Measurements from ENCODE around the gene LILRA5.

- TF ChIP-seq CTCF (IDR thresholded peaks at IDR 0.05) (no peak), FOXJ3 (CRISPR knock-in tag; IDR thresholded peaks at IDR 0.05; ENCODE audit: borderline replicate concordance) (no peak), MAX (CRISPR knock-in tag; IDR thresholded peaks at IDR 0.05) (no peak), ZNF281 (CRISPR knock-in tag; IDR thresholded peaks at IDR 0.05) (no peak)
- TF ChIP-seq, protein P1, sequence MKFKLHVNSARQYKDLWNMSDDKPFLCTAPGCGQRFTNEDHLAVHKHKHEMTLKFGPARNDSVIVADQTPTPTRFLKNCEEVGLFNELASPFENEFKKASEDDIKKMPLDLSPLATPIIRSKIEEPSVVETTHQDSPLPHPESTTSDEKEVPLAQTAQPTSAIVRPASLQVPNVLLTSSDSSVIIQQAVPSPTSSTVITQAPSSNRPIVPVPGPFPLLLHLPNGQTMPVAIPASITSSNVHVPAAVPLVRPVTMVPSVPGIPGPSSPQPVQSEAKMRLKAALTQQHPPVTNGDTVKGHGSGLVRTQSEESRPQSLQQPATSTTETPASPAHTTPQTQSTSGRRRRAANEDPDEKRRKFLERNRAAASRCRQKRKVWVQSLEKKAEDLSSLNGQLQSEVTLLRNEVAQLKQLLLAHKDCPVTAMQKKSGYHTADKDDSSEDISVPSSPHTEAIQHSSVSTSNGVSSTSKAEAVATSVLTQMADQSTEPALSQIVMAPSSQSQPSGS (CRISPR knock-in tag; IDR thresholded peaks at IDR 0.05; ENCODE audit: borderline replicate concordance, low read depth): no peak
- TF ChIP-seq, protein P2, sequence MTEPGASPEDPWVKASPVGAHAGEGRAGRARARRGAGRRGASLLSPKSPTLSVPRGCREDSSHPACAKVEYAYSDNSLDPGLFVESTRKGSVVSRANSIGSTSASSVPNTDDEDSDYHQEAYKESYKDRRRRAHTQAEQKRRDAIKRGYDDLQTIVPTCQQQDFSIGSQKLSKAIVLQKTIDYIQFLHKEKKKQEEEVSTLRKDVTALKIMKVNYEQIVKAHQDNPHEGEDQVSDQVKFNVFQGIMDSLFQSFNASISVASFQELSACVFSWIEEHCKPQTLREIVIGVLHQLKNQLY (CRISPR knock-in tag; IDR thresholded peaks at IDR 0.05): no peak
Observed at GRCh38 chr19:54307389-54308020, 5.5 kb downstream of the LILRA5 start.

Data from WTC11 (cell line).